Astrocyte of the spinal cord (primary cell): ENCODE measurements around the gene CEACAM3.
"Not testable (repeated sequence)": the region's sequence is repeated elsewhere in the genome, so short reads cannot be mapped to it uniquely, and the experiment has no call there.

Experiments
- DNase-seq: peaks from one replicate; pipeline ENCODE4 v3.0.0; 2011; ENCODE audit warnings: low read depth, low spot score
- H3K4me3 ChIP-seq: 2 replicates; pipeline ENCODE4 v1.5.1; 2011; ENCODE audit warnings: low read depth, mild to moderate bottlenecking, low read length, moderate library complexity
- in situ Hi-C: cut with HindIII; loops from 2 replicates; pipeline ENCODE4 v1.10.0; 2017; ENCODE audit warnings: low sequenced_read_pairs
- TF ChIP-seq, protein P1 (sequence below): IDR thresholded peaks from 2 replicates; pipeline ENCODE4 v1.5.1; 2012; ENCODE audit warnings: low read depth, mild to moderate bottlenecking, low read length, inconsistent platforms

The CEACAM3 gene

DNA sequence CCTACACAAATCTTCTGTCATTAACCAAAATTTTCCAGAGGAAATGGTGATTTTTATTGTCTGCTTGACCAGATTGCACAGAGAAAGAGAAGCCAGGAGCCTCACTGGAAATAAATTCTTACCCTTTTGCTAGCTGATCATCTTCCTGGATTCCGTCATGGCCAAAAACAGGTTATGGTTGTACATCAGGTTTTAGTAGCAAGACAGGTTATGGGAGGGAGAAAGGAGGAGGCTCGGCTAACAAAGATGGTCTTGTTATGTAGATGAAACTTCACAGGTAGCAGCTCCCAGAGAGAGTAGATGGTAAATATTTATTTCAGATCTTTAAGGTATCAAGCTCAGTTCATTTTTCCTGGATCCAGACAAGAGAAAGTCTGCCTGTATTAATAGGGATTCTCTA is 19.7 kb upstream of the CEACAM3 start:
- TF ChIP-seq, protein P1, sequence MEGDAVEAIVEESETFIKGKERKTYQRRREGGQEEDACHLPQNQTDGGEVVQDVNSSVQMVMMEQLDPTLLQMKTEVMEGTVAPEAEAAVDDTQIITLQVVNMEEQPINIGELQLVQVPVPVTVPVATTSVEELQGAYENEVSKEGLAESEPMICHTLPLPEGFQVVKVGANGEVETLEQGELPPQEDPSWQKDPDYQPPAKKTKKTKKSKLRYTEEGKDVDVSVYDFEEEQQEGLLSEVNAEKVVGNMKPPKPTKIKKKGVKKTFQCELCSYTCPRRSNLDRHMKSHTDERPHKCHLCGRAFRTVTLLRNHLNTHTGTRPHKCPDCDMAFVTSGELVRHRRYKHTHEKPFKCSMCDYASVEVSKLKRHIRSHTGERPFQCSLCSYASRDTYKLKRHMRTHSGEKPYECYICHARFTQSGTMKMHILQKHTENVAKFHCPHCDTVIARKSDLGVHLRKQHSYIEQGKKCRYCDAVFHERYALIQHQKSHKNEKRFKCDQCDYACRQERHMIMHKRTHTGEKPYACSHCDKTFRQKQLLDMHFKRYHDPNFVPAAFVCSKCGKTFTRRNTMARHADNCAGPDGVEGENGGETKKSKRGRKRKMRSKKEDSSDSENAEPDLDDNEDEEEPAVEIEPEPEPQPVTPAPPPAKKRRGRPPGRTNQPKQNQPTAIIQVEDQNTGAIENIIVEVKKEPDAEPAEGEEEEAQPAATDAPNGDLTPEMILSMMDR: no peak
- no peak for DNase-seq
- in situ Hi-C loops: no loop called here
- no peak overlapping the region for H3K4me3 ChIP-seq

DNA sequence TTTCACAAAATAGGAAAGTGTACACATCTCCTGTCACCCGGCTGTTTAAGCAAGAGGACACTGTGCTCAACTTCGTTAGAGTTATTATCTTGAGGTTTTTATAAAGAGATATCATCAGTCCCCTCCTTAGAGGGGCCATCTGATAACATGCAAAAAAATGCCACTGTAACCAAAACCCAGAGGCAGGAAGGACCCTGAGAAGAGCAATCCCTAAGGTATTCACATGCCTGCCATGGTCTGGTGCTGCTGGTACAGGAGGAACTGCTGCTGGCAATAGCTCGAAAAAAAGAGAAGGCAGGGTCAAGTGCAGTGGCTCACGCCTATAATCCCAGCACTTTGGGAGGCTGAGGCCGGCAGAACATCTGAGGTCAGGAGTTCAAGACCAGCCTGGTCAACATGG is 12.8 kb upstream of the CEACAM3 start:
- TF ChIP-seq, protein P1: no peak
- no peak for DNase-seq
- no peak overlapping the region for H3K4me3 ChIP-seq
- in situ Hi-C loops: no loop called here

DNA sequence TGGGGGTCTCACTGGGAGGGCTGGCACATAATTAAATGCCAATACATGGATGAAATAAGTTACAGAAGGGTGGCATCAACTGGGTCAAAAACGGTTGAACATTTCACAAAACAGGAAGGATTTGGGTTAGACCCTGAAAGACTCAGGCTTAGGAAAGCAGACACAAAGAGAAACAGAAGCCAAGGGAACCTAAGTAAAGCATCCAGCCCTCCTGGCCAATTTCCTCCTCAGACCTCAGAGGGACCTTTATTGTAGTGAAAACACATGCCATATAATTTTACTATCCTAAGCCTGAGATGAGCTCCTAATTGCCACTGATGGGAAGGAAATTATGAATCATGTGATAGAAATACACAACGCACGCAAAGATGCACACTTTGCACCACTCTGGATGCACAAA is 12.1 kb upstream of the CEACAM3 start:
- in situ Hi-C loops: no loop called here
- TF ChIP-seq, protein P1: no peak
- H3K4me3 ChIP-seq: no peak overlapping the region

DNA sequence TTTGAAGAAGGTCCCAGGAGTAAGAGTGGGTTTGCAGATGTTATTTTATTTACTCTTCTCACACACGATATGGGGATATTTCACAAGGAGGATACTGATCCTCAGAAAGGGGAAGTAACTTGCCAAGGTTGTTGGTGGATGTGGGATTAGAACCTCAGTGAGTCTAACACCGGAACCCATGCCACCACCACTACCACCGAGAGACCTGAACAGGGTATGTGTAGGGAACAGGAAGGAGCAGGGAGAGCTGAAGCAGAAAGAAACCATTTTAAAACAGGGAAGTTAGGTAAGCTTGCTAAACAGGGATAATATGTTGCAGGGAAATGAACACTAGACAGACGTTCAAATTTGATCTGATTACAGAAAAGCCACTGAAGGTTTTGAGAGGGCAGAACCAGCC is 11.6 kb upstream of the CEACAM3 start:
- TF ChIP-seq, protein P1: no peak
- no peak for DNase-seq
- in situ Hi-C loops: no loop called here
- no peak overlapping the region for H3K4me3 ChIP-seq

More for the DNA sequence above, 12.1 kb upstream of the CEACAM3 start:
- no peak for DNase-seq

DNA sequence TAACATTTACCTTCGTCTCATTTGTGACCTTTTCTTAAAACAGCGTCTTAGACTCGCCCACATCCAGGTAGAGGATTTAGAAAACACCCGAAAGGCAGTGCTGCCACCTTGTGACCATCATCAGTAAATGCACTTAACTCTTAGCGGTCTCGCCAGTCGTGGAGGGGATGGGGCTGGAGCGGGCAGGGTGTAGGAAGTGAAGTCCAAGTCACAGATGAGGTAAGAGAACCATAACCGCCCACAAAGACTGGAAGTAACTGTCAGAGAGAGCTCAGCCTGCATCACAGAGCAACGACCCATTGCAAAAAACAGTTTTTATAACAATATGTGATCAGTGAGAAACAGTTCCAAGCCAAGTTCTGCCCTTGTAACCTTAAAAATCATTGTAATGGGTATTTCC is 10.7 kb upstream of the CEACAM3 start:
- no peak overlapping the region for H3K4me3 ChIP-seq
- in situ Hi-C loops: no loop called here

DNA sequence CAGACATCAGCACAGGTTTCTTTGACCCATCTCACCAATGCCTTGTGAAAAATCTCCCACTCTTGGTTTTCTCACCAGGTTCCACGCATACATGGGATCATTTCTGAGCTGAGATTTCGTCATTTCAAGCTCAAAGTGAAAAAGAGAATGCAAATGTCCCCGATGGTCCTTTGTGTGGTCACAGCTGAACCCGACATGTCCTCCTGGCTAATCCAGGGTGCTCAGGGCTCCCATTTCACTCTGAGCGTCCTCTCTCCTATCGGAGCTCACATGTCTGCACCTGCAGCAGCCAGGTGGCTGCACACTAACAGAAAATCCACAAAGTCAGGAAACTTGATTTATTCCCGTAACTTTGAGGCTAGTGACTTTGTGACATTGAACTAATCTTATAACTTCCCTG is 9.3 kb upstream of the CEACAM3 start:
- TF ChIP-seq, protein P1: no peak
- DNase-seq: no peak
- in situ Hi-C loops: no loop called here
- H3K4me3 ChIP-seq: no peak overlapping the region

More for the DNA sequence above, 10.7 kb upstream of the CEACAM3 start:
- TF ChIP-seq, protein P1: peak; percentile 85
- peak; percentile 62 for DNase-seq

DNA sequence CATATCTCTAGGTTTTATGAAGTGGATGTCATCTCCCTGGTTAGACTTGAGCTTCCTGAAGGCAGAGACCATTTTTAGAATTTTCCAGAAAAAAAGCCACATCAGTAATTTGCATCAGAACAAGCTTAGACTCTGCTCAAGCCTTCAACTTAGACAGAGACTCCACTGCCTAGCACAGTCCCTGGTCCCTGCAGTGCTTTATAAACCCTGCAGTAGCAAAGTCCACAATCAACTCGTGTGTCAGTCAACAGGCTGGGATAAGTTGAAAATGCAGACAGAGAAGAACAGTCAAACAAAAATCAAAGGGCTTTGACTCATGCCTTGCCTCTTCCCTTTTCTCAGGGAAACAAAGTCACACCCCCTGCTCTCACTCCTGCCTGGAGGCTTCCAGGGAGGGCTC is 7.9 kb upstream of the CEACAM3 start:
- in situ Hi-C loops, H3K4me3 ChIP-seq, DNase-seq: not testable (repeated sequence)

DNA sequence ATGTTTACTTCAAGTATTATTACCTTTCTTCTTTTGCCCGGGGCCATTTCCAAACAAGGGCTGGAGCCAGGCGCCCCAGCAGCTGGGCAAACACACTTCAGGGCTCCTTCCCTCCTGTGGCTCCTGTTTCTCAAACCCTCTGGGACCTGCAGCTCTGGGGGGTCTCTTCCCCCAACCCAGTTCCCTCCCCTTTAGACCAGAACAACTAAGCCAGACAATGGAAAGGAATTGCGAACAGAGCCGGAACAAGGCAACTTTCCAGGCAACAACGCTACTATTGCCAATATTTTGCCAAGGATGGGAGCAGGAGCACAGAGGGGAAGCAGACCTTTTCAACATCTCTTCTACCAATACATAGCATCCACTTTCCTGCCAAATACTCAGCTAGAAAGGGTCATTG is 7.3 kb upstream of the CEACAM3 start:
- DNase-seq, in situ Hi-C loops: not testable (repeated sequence)

More for the DNA sequence above, 7.3 kb upstream of the CEACAM3 start:
- H3K4me3 ChIP-seq: not testable (repeated sequence)
